Panc1 (cell line): ENCODE data around the gene MAP3K6. TPM values are rescaled to one million over a fixed set of nuclear protein-coding genes. Genes with fewer than 3 reads are reported as not detected.

Experiments
- ATAC-seq: fragments of 200-7000 bp; cut with Tn5 transposase; 2 replicates; pipeline ENCODE4 v1.9.1; 2020; ENCODE audit warnings: mild to moderate bottlenecking, moderate library complexity
- BruUV-seq: library from RNA; stranded (reverse); fragments of 400-500 nt; replicated peaks from 2 replicates; lab custom pipeline; 2021; lab: Mats Ljungman, UMichigan
- CTCF ChIA-PET: fragments of 300-600 bp; sonication (Branson Sonifier 250); formaldehyde crosslinking; loops from one replicate; lab custom pipeline; 2022; ENCODE audit warnings: antibody characterized with exemption; lab: Charles Lee
- POLR2A ChIA-PET: fragments of 300-600 bp; sonication (Branson Sonifier 250); formaldehyde crosslinking; loops from one replicate; lab custom pipeline; 2022; ENCODE audit warnings: antibody characterized with exemption; lab: Charles Lee
- DNase-seq: peaks from one replicate; pipeline ENCODE4 v3.0.0-alpha.2; 2010; ENCODE audit warnings: low read depth, low spot score
- H3K27ac ChIP-seq: 2 replicates; pipeline ENCODE4 v1.5.1; 2011; ENCODE audit warnings: mild to moderate bottlenecking, low read length, inconsistent platforms
- H3K27me3 ChIP-seq: fragments of 200-500 bp; sonication (Bioruptor generic); 2 replicates; pipeline ENCODE4 v1.6.0; 2014; ENCODE audit warnings: low read length, inconsistent platforms; ENCODE audit not compliant: control insufficient read depth, insufficient read depth
- H3K36me3 ChIP-seq: fragments of 200-500 bp; sonication (Bioruptor generic); 2 replicates; pipeline ENCODE4 v1.5.1; 2014; ENCODE audit warnings: inconsistent platforms, mild to moderate bottlenecking, low read length, moderate library complexity; ENCODE audit not compliant: control insufficient read depth, insufficient read depth
- H3K4me1 ChIP-seq: 2 replicates; pipeline ENCODE4 v1.5.1; 2011; ENCODE audit warnings: inconsistent platforms, mild to moderate bottlenecking, low read length, moderate library complexity; ENCODE audit not compliant: control insufficient read depth, insufficient read depth
- H3K4me3 ChIP-seq, 2 experiments: 2 replicates each; pipeline ENCODE4 v1.5.1; 2011 to 2012; ENCODE audit warnings: low read depth in 2 of 2, low read length in 2 of 2, mild to moderate bottlenecking in 2 of 2, inconsistent platforms in 1 of 2, moderate library complexity in 1 of 2
- H3K9me3 ChIP-seq: fragments of 200-500 bp; sonication (Bioruptor generic); 2 replicates; pipeline ENCODE4 v1.5.1; 2014; ENCODE audit warnings: low read depth, mild to moderate bottlenecking, inconsistent platforms, low read length, moderate library complexity; ENCODE audit not compliant: control insufficient read depth, insufficient read depth
- CTCF ChIP-seq: fragments of 450-650 bp; IDR thresholded peaks from 2 replicates; pipeline ENCODE4 v1.5.1; 2017; ENCODE audit warnings: mild to moderate bottlenecking
- POLR2AphosphoS5 ChIP-seq: IDR thresholded peaks from 2 replicates; pipeline ENCODE4 v1.6.1; 2012; ENCODE audit warnings: mild to moderate bottlenecking, low read depth, low read length, moderate library complexity
- REST ChIP-seq, 2 experiments: IDR thresholded peaks; 2 replicates each; pipeline ENCODE4 v1.6.1; 2011 to 2012; ENCODE audit warnings: low read depth in 2 of 2, control low read depth in 1 of 2, low read length in 1 of 2, mild to moderate bottlenecking in 1 of 2, moderate library complexity in 1 of 2; ENCODE audit not compliant: insufficient read depth in 1 of 2
- SIN3A ChIP-seq: IDR thresholded peaks from 2 replicates; pipeline ENCODE4 v1.6.1; 2012; ENCODE audit warnings: low read depth, mild to moderate bottlenecking, low read length, moderate library complexity, borderline replicate concordance; ENCODE audit not compliant: insufficient read depth
- TCF7L2 ChIP-seq: IDR thresholded peaks from 2 replicates; pipeline ENCODE4 v1.6.1; 2011; ENCODE audit warnings: mild to moderate bottlenecking, low read depth, low read length, inconsistent platforms
- in situ Hi-C: cut with HindIII; loops from 2 replicates; pipeline ENCODE4 v1.10.0; 2016; ENCODE audit warnings: low sequenced_read_pairs, low pct_unique_long_range_greater_than_20kb
- intact Hi-C: fragments of 100-400 bp; cut with micrococcal nuclease; formaldehyde crosslinking; loops from one replicate; pipeline ENCODE4 v1.10.0; 2022; ENCODE audit not compliant: unreplicated experiment
- total RNA-seq: library from RNA; stranded (reverse); gene quantifications from one replicate; pipeline ENCODE4 v1.2.1, GENCODE V29; 2021; ENCODE audit not compliant: unreplicated experiment

The MAP3K6 gene
- total RNA-seq, 1 experiment from 2014 or later: 56.9 TPM

DNA sequence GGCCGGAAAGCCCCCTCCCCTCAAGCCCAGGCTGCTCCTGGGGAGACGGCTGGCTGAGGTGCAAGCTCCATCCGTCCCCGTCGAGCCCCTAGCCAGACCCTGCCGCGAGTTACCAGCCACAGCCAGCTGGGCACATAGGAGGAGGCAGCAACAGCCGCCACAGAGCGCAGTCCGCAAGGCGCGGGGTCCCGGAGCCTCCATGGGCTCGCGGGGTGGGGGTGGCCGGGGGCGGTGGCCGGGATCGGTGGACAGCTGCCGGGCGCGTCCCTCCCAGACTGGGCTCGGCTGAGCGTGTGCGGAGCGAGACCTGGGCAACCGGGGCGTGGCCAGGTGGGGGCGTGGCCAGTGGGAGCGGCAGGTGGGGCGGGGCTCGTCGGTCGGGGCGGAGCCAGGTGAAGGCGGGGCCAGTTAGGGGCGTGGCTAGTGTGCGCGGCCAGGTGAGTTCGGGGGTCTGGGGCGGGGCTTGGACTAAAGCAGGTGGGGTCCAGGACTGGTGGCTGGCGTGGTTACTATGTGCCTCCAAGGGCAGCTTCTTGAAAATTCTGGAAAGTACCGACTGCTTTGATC is 16.4 kb upstream of the MAP3K6 start, which contains the start of gene CD164L2:
Gene CD164L2 (minus strand): TSS at position 295 of the 567 bp plus-strand sequence. CDS start 94 bp downstream, at position 201.
- BruUV-seq: no TSS peak
- intact Hi-C loops: no loop called here
- no peak for DNase-seq
- CTCF ChIA-PET: no interaction called here
- no peaks in the 10 kb centered on the region for H3K9me3 ChIP-seq
- TF ChIP-seq SIN3A (no peak), REST (IDR thresholded peaks at IDR 0.05; ENCODE audit: insufficient read depth in 1 of 2, low read depth in 2 of 2, low read length in 1 of 2) (no peak), TCF7L2 (no peak), CTCF (no peak), POLR2AphosphoS5 (no peak)
- H3K27ac ChIP-seq: no peak within 1 kb of the TSS
- H3K27me3 ChIP-seq: no peaks in the 10 kb centered on the region
- H3K4me1 ChIP-seq: no peaks in the 10 kb centered on the region
- in situ Hi-C loops: no loop called here
- no peaks in the 10 kb centered on the region for H3K36me3 ChIP-seq
- POLR2A ChIA-PET: interaction anchor here (0.5 to 0.6 kb wide), 2 partner anchors 9 to 83 kb away, joined by 3 read pairs; partner anchors contain the start of gene GPR3
- no peak within 1 kb of the TSS for H3K4me3 ChIP-seq
- peak; percentile 75 for ATAC-seq

GRCh38 chr1:27381969-27382762 is 15.4 kb upstream of the MAP3K6 start:
- H3K27me3 ChIP-seq: no peaks in the 10 kb centered on the region
- ChIA-PET CTCF (interaction anchor here (0.6 kb wide), 1 partner anchor 10 kb away, joined by 13 read pairs; the partner anchor contains the start of gene GPR3), POLR2A (interaction anchor here (0.6 kb wide), 1 partner anchor 82 kb away, joined by 3 read pairs; no protein-coding TSS in a partner anchor)
- DNase-seq: no peak
- no peaks in the 10 kb centered on the region for H3K4me1 ChIP-seq
- intact Hi-C loops: no loop called here
- H3K4me3 ChIP-seq: no peak overlapping the region
- ATAC-seq: no peak
- BruUV-seq: no TSS peak
- no peaks in the 10 kb centered on the region for H3K36me3 ChIP-seq
- in situ Hi-C loops: no loop called here
- no peaks in the 10 kb centered on the region for H3K9me3 ChIP-seq
- TF ChIP-seq POLR2AphosphoS5 (no peak), CTCF (no peak), SIN3A (no peak), TCF7L2 (no peak), REST (IDR thresholded peaks at IDR 0.05; ENCODE audit: insufficient read depth in 1 of 2, low read depth in 2 of 2, low read length in 1 of 2) (no peak)
- H3K27ac ChIP-seq: no peak overlapping the region
